ENCODE results near the gene PIEZO2.

DNA sequence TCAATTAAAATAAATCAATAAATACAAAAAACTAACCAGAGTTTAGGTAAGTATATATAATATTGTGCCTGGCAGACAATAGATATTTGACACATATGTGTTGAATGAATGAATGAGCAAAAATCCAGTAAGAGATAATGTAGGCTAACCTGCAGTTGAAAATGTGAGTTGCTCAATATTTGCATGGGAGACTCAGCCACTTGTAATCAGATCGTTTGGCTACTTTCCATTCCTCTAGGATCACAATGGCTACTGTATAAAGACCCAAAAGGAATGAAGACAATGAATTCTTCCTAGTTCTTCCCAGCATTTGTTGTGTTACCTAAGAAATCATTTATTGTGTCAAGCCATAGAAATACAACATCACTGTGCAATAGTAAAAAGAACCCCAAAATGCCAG is 25.3 kb downstream of the PIEZO2 start:
- TF ChIP-seq POLR2A (IDR thresholded peaks at IDR 0.05), result no peak
- TF ChIP-seq, protein P1, sequence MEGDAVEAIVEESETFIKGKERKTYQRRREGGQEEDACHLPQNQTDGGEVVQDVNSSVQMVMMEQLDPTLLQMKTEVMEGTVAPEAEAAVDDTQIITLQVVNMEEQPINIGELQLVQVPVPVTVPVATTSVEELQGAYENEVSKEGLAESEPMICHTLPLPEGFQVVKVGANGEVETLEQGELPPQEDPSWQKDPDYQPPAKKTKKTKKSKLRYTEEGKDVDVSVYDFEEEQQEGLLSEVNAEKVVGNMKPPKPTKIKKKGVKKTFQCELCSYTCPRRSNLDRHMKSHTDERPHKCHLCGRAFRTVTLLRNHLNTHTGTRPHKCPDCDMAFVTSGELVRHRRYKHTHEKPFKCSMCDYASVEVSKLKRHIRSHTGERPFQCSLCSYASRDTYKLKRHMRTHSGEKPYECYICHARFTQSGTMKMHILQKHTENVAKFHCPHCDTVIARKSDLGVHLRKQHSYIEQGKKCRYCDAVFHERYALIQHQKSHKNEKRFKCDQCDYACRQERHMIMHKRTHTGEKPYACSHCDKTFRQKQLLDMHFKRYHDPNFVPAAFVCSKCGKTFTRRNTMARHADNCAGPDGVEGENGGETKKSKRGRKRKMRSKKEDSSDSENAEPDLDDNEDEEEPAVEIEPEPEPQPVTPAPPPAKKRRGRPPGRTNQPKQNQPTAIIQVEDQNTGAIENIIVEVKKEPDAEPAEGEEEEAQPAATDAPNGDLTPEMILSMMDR (IDR thresholded peaks at IDR 0.05 in 8 of 11, conservative IDR thresholded peaks at IDR 0.05 in 3 of 11), result no peak
- no peak for TF ChIP-seq POLR2AphosphoS5 (IDR thresholded peaks at IDR 0.05)

Measured in spleen (tissue), 7 donors.